Body of pancreas (tissue), 4 donors: ENCODE measurements around the gene HEXD. TPM values are rescaled to one million over a fixed set of nuclear protein-coding genes. Genes with fewer than 3 reads are reported as not detected.

Experiments
- ATAC-seq: fragments of 150-250 bp; one replicate; pipeline ENCODE4 v1.9.1; 2016
- DNase-seq, 4 donors: peaks; one replicate each; pipeline ENCODE4 v3.0.0-alpha.2; 2019
- H3K27ac ChIP-seq, 4 donors: fragments of 200-600 bp; sonication (generic); 1 replicate in 3 of 4; 2 replicates in 1 of 4; pipeline versions ENCODE4 v1.5.1 to v1.6.1; 2016 to 2019; ENCODE audit warnings: mild to moderate bottlenecking in 1 of 4, mixed read lengths in 1 of 4, moderate library complexity in 1 of 4
- H3K27me3 ChIP-seq, 2 donors: fragments of 200-600 bp; sonication (generic); one replicate each; pipeline ENCODE4 v1.6.0; 2016; ENCODE audit warnings: mild to moderate bottlenecking in 1 of 2
- H3K36me3 ChIP-seq, 2 donors: fragments of 200-600 bp; sonication (generic); replicated peaks in 1 of 2; 2 replicates each; pipeline ENCODE4 v1.5.1; 2016; ENCODE audit warnings: low read depth in 2 of 2; ENCODE audit not compliant: insufficient read depth in 1 of 2
- H3K4me1 ChIP-seq: fragments of 200-600 bp; sonication (generic); one replicate; pipeline ENCODE4 v1.6.0; 2016
- H3K4me3 ChIP-seq, 2 donors: fragments of 200-600 bp; sonication (generic); 1 replicate in 1 of 2; 2 replicates in 1 of 2; pipeline ENCODE4 v1.5.1; 2016 to 2019
- H3K9me3 ChIP-seq, 3 donors: fragments of 200-600 bp; sonication (generic); 1 replicate in 2 of 3; 2 replicates in 1 of 3; pipeline ENCODE4 v1.5.1; 2016
- CTCF ChIP-seq, 7 experiments: fragments of 450-650 bp in 4 of 7; fragments of 200-600 bp in 3 of 7; sonication (generic) in 3 of 7; IDR thresholded peaks; one replicate each; pipeline ENCODE4 v1.5.1; 2016 to 2019; ENCODE audit warnings: antibody characterized with exemption in 7 of 7
- POLR2A ChIP-seq, 3 donors: fragments of 450-650 bp; IDR thresholded peaks; one replicate each; pipeline ENCODE4 v1.6.1; 2016; ENCODE audit warnings: antibody characterized with exemption in 3 of 3, mild to moderate bottlenecking in 2 of 3
- WGBS, 2 donors: methylation state at CpG; one replicate each; pipeline ENCODE4 v1.1.5; 2017; 5-methylcytosine and 5-hydroxymethylcytosine counted together
- intact Hi-C: fragments of 100-400 bp; cut with DNase I; formaldehyde crosslinking; loops from one replicate; pipeline ENCODE4 v1.15.1; 2023
- total RNA-seq, 2 donors: library from RNA; depleted of rRNA; stranded (reverse); fragments of >200 nt; gene quantifications; one replicate each; pipeline ENCODE4 v1.1.0, GENCODE V29; 2016

HEXD gene
- total RNA-seq, 2 donors from 2014 or later, result 54.7 to 188 TPM

GRCh38 chr17:82412535-82413520 is 5.3 kb upstream of the HEXD start:
- peak; percentile 43 for ATAC-seq

GRCh38 chr17:82414548-82415281 is 3.4 kb upstream of the HEXD start:
- no peak overlapping the region for H3K27ac ChIP-seq
- H3K4me3 ChIP-seq, result no peak overlapping the region
- intact Hi-C loops, result loop anchor here (5.0 kb wide), 1 partner anchor 67 kb away; no protein-coding TSS in a partner anchor
- peaks cover 35% of the 10 kb centered on the region for H3K4me1 ChIP-seq
- peak; percentile 49 for ATAC-seq
- no peaks in the 10 kb centered on the region for H3K9me3 ChIP-seq
- no peaks in the 10 kb centered on the region for H3K27me3 ChIP-seq
- no peaks in the 10 kb centered on the region for H3K36me3 ChIP-seq
- DNase-seq, result peak; percentile 74 to 82 (median 79)
- TF ChIP-seq CTCF (IDR thresholded peaks at IDR 0.05) (peak; percentile 38 to 79 (median 54)), POLR2A (IDR thresholded peaks at IDR 0.05) (no peak)
- 21 to 36% methylated on average over 37 to 38 of the region's 38 CpGs for WGBS, 2 donors

More at GRCh38 chr17:82412535-82413520, 5.3 kb upstream of the HEXD start:
- intact Hi-C loops, result loop anchor here (5.0 kb wide), 1 partner anchor 66 kb away; no protein-coding TSS in a partner anchor
- Histone ChIP-seq H3K36me3 (no peaks in the 10 kb centered on the region), H3K9me3 (no peaks in the 10 kb centered on the region), H3K27ac (peak overlapping the region in 1 of 4 donors; percentile 6), H3K4me3 (no peak overlapping the region), H3K4me1 (peaks cover 24% of the 10 kb centered on the region), H3K27me3 (no peaks in the 10 kb centered on the region)
- DNase-seq, result peak; percentile 37 to 68 (median 56)
- WGBS, 2 donors, result 65 to 67% methylated on average over 21 to 29 of the region's 29 CpGs
- TF ChIP-seq CTCF (IDR thresholded peaks at IDR 0.05) (no peak), POLR2A (IDR thresholded peaks at IDR 0.05) (no peak)

- Histone ChIP-seq H3K4me3 (no peak overlapping the region), H3K4me1 (peaks cover 36% of the 10 kb centered on the region), H3K27ac (no peak overlapping the region), H3K27me3 (no peaks in the 10 kb centered on the region), H3K36me3 (no peaks in the 10 kb centered on the region), H3K9me3 (no peaks in the 10 kb centered on the region)
- WGBS, 2 donors, result 87 to 90% methylated on average over 8 to 26 of the region's 26 CpGs
- intact Hi-C loops, result no loop called here
- DNase-seq, result no peak
- no peak for TF ChIP-seq POLR2A (IDR thresholded peaks at IDR 0.05)
- TF ChIP-seq CTCF (IDR thresholded peaks at IDR 0.05), result no peak
- no peak for ATAC-seq
Observed at GRCh38 chr17:82415336-82415735, 2.8 kb upstream of the HEXD start.

- TF ChIP-seq CTCF (IDR thresholded peaks at IDR 0.05) (no peak), POLR2A (IDR thresholded peaks at IDR 0.05) (no peak)
- Histone ChIP-seq H3K9me3 (no peaks in the 10 kb centered on the region), H3K27me3 (no peaks in the 10 kb centered on the region), H3K4me1 (peaks cover 36% of the 10 kb centered on the region), H3K36me3 (no peaks in the 10 kb centered on the region), H3K27ac (no peak overlapping the region), H3K4me3 (no peak overlapping the region)
- no peak for ATAC-seq
- intact Hi-C loops, result no loop called here
- no peak for DNase-seq
- WGBS, 2 donors, result 88 to 89% methylated on average over 9 of the region's 9 CpGs
Observed at GRCh38 chr17:82415786-82416185, 2.4 kb upstream of the HEXD start.
